ENCODE results near the gene PARD3.

GRCh38 chr10:34479520-34480179, 335.4 kb downstream of the PARD3 start:
- TF ChIP-seq, protein P1, sequence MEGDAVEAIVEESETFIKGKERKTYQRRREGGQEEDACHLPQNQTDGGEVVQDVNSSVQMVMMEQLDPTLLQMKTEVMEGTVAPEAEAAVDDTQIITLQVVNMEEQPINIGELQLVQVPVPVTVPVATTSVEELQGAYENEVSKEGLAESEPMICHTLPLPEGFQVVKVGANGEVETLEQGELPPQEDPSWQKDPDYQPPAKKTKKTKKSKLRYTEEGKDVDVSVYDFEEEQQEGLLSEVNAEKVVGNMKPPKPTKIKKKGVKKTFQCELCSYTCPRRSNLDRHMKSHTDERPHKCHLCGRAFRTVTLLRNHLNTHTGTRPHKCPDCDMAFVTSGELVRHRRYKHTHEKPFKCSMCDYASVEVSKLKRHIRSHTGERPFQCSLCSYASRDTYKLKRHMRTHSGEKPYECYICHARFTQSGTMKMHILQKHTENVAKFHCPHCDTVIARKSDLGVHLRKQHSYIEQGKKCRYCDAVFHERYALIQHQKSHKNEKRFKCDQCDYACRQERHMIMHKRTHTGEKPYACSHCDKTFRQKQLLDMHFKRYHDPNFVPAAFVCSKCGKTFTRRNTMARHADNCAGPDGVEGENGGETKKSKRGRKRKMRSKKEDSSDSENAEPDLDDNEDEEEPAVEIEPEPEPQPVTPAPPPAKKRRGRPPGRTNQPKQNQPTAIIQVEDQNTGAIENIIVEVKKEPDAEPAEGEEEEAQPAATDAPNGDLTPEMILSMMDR (IDR thresholded peaks at IDR 0.05): no peak
- no peak for TF ChIP-seq POLR2A (IDR thresholded peaks at IDR 0.05)
